GM18951 (cell line): ENCODE results near the gene WDR12.
"Not testable (repeated sequence)": the region's sequence is repeated elsewhere in the genome, so short reads cannot be mapped to it uniquely, and the experiment has no call there.

ENCODE experiments used
- POLR2A ChIP-seq: IDR thresholded peaks from 4 replicates; pipeline ENCODE4 v1.6.1; 2011; ENCODE audit warnings: mild to moderate bottlenecking; ENCODE audit not compliant: insufficient read length, insufficient read depth; ENCODE audit errors: extremely low read depth
- in situ Hi-C: fragments of 300-500 bp; cut with MboI; formaldehyde crosslinking; loops from one replicate; pipeline ENCODE4 v1.12.0; 2022; ENCODE audit warnings: low sequenced_read_pairs, mixed read lengths, inconsistent platforms; ENCODE audit not compliant: unreplicated experiment

Gene WDR12

GRCh38 chr2:202911512-202912341 lies at the start of gene WDR12, which contains the start of gene CARF:
TSS of gene WDR12 (minus strand) at chr2:202911673. CDS start at chr2:202911476, 197 bp downstream.
TSS of gene CARF (plus strand) at chr2:202912275. CDS start at chr2:202941903, 29,628 bp downstream.
- in situ Hi-C loops, result no loop called here
- TF ChIP-seq POLR2A, result peak; percentile 70

GRCh38 chr2:202960524-202960923 lies 49.1 kb upstream of the WDR12 start:
- TF ChIP-seq POLR2A, result no peak
- in situ Hi-C loops, result no loop called here

- TF ChIP-seq POLR2A, result no peak
- in situ Hi-C loops, result no loop called here
These were observed 39.1 kb upstream of the WDR12 start for GRCh38 chr2:202950592-202950991.

- in situ Hi-C loops, result not testable (repeated sequence)
These were observed 37.9 kb upstream of the WDR12 start for GRCh38 chr2:202949333-202949732.

- in situ Hi-C loops, result no loop called here
- TF ChIP-seq POLR2A, result no peak
These were observed 34.0 kb upstream of the WDR12 start for GRCh38 chr2:202945497-202945896.

GRCh38 chr2:202944816-202945215 lies 33.3 kb upstream of the WDR12 start:
- no peak for TF ChIP-seq POLR2A
- in situ Hi-C loops, result no loop called here

- TF ChIP-seq POLR2A, result no peak
- in situ Hi-C loops, result no loop called here
These were observed 32.9 kb upstream of the WDR12 start for GRCh38 chr2:202944408-202944807.

GRCh38 chr2:202941771-202942170 lies 30.3 kb upstream of the WDR12 start:
- no peak for TF ChIP-seq POLR2A
- in situ Hi-C loops, result no loop called here

GRCh38 chr2:202938960-202939359 lies 27.5 kb upstream of the WDR12 start:
- TF ChIP-seq POLR2A, result no peak
- in situ Hi-C loops, result no loop called here

GRCh38 chr2:202934456-202934855 lies 23.0 kb upstream of the WDR12 start:
- in situ Hi-C loops, result no loop called here
- no peak for TF ChIP-seq POLR2A

- no peak for TF ChIP-seq POLR2A
- in situ Hi-C loops, result no loop called here
These were observed 22.5 kb upstream of the WDR12 start for GRCh38 chr2:202933958-202934357.

- TF ChIP-seq POLR2A, result no peak
- in situ Hi-C loops, result no loop called here
These were observed 21.7 kb upstream of the WDR12 start for GRCh38 chr2:202933139-202933510.

- in situ Hi-C loops, result no loop called here
- TF ChIP-seq POLR2A, result no peak
These were observed 21.1 kb upstream of the WDR12 start for GRCh38 chr2:202932425-202933138.

- TF ChIP-seq POLR2A, result no peak
- in situ Hi-C loops, result no loop called here
These were observed 7.4 kb upstream of the WDR12 start for GRCh38 chr2:202918860-202919259.

GRCh38 chr2:202912342-202913201 lies 1.1 kb upstream of the WDR12 start:
- in situ Hi-C loops, result not testable (repeated sequence)
